Kasumi-1 (cell line): ENCODE measurements around the gene ABCC6.
"Not testable (repeated sequence)": the region's sequence is repeated elsewhere in the genome, so short reads cannot be mapped to it uniquely, and the experiment has no call there.

Experiments
- DNase-seq, 2 experiments: peaks; one replicate each; lab custom pipeline; 2025; lab: John Stamatoyannopoulos, UW

The ABCC6 gene

DNA sequence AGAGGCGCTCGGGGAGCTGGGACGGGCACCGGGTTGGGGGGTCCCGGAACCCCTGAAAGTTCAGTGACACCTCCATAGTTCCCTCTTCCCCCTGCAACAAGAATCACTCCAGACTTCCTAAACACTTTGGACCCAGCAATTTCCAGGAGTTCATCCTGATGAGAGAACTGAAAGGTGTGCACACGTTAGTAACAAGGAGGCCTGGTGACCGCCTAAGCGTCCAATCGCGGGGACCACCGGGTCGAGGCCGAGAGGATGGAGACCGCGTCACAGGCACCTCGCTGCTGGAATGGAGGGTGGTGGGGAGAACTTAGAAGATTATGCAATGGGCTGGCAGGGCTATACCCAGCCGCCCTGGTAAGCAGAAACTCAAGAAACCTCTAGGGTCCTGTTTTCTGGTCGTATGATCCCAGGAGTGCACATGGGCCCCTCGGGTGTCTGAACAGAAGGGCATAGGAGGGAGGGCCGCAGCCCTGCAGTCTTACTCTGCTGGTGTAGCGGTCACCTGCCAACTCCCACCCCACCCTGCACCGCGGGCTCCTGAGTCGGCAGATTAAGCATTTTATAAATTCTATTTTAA, 458 bp upstream of the ABCC6 start:
- not testable (repeated sequence) for DNase-seq

DNA sequence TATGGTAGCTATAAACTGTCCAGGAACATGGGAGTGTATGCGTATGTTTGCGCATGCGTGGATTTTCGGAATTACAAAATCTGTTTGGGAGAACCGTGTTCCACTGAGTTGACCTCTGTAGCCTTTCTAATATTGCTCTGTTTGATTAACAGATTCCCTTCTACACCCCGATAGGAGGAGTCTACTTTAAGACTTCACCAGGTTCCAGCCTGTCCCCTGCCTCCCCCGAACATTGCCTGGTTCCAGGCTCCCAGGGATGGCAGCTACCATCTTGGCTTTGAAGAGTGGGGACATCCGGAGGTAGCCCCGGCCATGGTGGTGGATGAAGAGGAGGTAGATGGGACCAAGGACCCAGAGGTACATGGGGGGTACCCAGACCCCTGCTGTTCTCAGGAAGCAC, 1.9 kb downstream of the ABCC6 start:
- DNase-seq = not testable (repeated sequence)

GRCh38 chr16:16220449-16220848, 2.8 kb downstream of the ABCC6 start:
- DNase-seq = not testable (repeated sequence)

DNA sequence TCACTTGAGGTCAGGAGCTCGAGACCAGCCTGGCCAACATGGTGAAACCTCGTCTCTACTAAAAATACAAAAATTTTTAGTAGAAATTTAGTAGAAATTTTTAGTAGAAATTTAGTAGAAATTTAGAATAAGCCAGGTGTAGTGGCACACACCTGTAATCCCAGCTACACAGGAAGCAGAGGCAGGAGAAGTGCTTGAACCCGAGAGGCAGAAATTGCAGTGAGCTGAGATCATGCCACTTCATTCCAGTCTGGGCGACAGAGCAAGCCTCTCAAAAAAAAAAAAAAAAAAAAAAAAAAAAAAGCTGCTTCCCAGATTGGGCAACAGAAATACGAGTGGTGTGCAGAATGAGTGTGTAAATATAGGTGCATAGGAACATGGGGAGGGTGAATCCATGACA, 4.5 kb downstream of the ABCC6 start:
- not testable (repeated sequence) for DNase-seq

DNA sequence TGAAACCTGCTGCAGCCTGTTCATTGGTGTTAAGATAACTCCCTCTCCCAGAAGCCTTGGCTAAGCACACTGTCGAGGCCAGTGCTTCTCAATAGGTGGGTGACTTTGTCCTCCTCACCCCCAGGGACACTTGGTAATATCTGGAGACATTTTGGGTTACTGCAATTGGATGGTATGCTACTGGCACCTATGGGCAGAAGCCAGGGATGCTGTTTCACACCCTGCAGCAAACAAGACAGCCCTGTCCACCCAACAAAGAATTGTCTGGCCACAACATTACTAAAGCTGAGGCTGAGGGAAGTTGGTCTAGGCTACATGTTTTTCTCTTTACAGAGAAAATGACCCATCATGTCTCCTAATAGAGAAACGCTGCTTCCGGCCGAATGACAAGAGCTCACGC, 4.9 kb downstream of the ABCC6 start:
- not testable (repeated sequence) for DNase-seq

GRCh38 chr16:16213863-16214293, 9.4 kb downstream of the ABCC6 start:
- not testable (repeated sequence) for DNase-seq

DNA sequence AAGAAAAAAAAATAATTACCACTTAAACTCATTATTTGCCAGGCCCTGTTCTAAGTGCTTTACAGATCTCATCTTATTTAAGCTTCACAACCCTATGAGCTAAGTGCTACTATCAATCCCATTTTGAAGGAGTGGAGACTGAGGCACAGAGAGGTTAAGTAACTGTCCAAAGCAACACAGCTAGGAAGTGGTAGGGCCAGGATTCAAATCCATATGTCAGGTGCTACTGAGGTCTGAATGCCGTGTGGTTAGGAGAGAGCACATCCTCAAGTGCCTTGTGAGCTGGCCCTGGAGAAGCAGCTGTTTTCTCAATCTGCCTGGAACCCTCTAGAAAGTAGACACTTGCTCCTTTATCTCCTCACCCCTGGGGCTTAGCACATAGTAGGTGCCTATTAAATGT, 11.9 kb downstream of the ABCC6 start:
- DNase-seq = not testable (repeated sequence)

GRCh38 chr16:16208461-16208860, 14.8 kb downstream of the ABCC6 start:
- DNase-seq = not testable (repeated sequence)

- not testable (repeated sequence) for DNase-seq
Observed at GRCh38 chr16:16207787-16208334, 15.4 kb downstream of the ABCC6 start.

GRCh38 chr16:16207097-16207786, 16.1 kb downstream of the ABCC6 start:
- DNase-seq = peak; percentile 35 to 37

DNA sequence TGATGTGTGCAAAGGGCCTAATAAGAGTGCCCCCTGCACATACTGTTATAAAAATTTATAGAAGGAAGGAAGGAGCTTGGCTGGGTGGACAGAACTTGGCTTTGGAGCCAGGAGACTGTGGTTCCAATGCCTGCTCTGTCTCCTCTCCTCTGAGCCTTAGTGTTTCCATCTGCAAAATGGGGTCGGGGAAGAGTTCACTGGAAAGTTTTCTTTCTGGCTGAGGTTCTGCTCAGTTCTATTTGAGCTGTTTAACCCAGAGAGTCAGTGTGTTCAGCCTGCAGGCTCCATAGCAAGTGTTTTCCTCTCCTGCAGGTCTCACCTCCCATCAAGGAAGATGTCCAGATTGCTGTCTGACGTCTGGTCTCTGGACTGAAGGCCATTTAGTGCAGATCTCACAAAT, 17.4 kb downstream of the ABCC6 start:
- DNase-seq = not testable (repeated sequence)

GRCh38 chr16:16204552-16204951, 18.7 kb downstream of the ABCC6 start:
- not testable (repeated sequence) for DNase-seq

DNA sequence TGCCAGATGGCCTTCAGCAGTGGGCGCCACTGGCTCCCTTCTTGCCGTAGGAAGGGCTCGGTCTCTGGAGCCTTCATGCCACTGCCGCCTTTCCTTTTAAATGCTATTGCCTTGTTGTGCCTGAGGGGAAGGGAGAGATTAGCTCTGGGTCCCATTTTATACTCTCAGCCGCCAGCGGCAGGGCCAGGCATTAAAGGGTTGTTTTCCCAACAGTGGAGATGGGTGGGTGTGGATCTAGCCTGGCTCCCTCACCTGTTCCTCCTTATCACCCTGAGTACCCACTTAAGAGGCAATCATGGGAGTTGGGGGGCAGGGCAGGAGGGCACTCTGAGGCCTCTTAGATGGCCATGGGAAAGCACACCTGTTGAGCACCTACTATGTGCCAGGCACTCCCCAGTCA, 19.8 kb downstream of the ABCC6 start:
- DNase-seq = not testable (repeated sequence)

DNA sequence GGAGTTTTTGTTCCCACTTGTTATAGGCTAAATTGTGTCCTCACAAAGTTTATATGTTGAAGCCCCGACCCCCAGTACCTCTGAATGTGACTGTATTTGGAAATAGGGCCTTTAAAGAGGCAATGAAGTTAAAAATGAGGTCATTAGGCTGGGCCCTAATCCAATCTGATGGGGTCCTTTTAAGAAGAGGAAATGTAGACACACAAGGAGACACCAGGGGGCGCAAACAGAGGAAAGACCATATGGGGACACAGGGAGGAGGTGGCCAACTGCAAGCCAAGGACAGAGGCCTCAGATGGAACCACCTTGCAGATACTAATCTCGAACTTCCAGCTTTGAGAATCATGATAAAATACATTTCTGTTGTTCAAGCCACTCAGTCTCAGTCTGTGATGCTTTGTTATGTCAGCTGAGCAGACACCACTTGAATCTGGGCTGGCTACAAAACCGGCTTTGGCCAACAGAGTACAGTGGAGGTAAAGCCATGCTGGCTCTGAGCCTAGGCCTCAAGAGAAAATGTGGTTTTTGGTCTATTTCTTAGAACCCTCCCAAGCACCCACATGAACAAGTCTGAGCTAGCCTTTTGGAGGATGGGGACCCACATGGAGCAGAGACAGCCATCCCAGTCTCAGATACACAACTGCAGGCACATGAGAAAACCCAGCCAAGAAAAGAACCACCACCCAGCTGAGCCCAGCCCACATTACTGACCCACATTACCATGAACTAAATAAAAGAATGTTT, 20.7 kb downstream of the ABCC6 start:
- DNase-seq = peak; percentile 18 to 29

- DNase-seq = not testable (repeated sequence)
Observed at GRCh38 chr16:16201880-16202279, 21.4 kb downstream of the ABCC6 start.

DNA sequence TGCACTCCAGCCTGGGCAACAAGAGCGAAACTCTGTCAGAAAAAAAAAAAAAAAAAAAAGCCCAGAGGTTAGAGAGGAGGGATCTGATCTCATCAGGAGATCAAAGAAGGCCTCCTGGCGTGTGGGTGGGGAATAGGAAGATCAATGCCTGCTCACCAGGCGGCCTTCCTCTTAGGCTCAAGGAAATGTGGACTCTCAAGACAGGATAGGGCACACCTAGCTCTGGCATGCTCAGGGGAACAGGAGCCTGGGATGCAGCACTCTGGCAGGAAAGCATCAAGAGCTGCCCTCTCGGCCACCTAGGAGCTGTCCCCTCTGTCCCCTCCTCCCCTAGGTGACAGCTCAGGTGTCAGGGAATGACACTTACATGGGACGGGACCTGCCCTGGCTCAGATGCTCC, 22.9 kb downstream of the ABCC6 start:
- not testable (repeated sequence) for DNase-seq

GRCh38 chr16:16199428-16199827, 23.9 kb downstream of the ABCC6 start:
- not testable (repeated sequence) for DNase-seq

- no peak for DNase-seq
Observed at GRCh38 chr16:16197966-16198365, 25.3 kb downstream of the ABCC6 start.

DNA sequence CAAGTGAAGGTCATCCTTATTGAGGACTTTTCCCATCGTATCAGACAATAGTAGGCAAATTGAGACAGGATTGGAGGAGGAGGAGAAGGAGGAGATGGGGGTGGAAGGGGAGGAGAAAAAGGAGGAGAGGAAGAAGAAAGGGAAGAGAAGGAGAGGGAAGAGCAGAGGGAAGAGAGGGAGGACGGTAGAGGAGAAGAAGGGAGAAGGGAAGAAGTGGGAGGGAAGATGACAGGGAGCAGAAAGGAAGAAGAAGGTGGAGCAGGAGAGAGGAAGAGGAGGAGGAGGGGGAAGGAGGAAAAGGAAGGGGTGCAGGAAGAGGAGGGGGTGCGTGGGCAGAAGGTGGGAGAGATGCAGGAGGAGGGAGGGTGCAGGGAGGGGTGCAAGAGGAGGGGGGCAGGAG, 26.0 kb downstream of the ABCC6 start:
- no peak for DNase-seq

- DNase-seq = no peak
Observed at GRCh38 chr16:16196099-16196498, 27.2 kb downstream of the ABCC6 start.

DNA sequence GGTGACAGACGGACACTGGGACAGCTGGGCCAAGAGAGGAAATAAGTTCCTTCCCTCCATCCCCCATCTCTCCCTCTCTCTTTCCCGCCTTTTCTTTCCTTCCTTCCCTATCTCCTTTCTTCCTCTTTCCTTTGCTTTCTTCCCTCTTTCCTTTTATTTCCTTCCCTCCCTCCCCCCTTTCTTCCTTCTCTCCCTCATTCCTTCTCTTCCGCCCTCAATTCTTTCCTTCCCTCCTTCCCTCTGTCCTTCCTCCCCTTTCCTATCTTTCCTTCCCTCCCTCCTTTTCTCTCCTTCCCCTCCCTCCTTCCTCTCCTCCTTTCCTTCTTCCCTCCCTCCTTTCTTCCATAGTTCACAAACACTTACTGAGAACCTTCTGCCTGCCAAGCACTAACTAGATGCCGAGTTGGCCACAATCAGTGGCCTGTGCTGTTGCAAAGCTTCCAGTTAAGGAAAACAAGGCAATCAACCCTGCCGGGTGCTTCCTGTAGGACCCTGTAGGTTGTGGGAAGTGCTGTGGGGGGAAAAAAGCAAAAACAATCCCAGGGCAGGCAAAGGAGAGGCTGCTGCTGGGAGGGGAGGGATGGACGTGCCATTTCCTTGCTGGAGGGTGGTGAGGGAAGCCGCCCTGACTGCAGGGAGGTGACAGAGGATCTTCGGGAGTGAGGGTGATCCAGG, 31.7 kb downstream of the ABCC6 start:
- DNase-seq = no peak

DNA sequence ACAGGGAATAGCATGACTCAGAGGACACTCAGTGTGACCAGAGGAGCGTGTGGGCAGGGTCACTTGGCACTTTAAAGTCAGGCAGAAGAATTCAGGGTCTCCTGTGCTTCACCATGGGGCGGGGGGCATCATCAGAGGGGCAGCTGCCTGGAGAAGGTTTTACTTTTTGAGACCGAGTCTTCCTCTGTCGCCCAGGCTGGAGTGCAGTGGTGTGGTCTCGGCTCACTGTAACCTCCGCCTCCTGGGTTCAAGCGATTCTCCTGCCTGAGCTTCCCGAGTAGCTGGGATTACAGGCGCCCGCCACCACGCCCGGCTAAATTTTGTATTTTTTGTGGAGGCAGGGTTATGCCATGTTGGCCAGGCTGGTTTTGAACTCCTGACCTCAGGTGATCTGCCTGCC, 32.3 kb downstream of the ABCC6 start:
- not testable (repeated sequence) for DNase-seq
